HepG2 (cell line): ENCODE data around the gene SERPINF2. TPM values are rescaled to one million over a fixed set of nuclear protein-coding genes. Genes with fewer than 3 reads are reported as not detected.
"Not testable (repeated sequence)": the region's sequence is repeated elsewhere in the genome, so short reads cannot be mapped to it uniquely, and the experiment has no call there.

Experiments
- ATAC-seq: fragments of 200-7000 bp; cut with Tn5 transposase; 3 replicates; pipeline ENCODE4 v1.9.1; 2020; ENCODE audit warnings: mild to moderate bottlenecking, moderate library complexity
- BruUV-seq: library from RNA; stranded (reverse); fragments of 400-500 nt; replicated peaks from 2 replicates; lab custom pipeline; 2021; lab: Mats Ljungman, UMichigan
- CTCF ChIA-PET: fragments of 300-600 bp; formaldehyde crosslinking; extraction: SDS; loops from one replicate; lab custom pipeline; 2021; ENCODE audit warnings: low total read pairs, inconsistent platforms, low intra/inter-chr PET ratio; lab: Yijun Ruan, JAX
- POLR2A ChIA-PET: fragments of 350-600 bp; sonication (Branson Sonifier 250); formaldehyde crosslinking; loops from one replicate; lab custom pipeline; 2020; ENCODE audit warnings: antibody characterized with exemption, inconsistent platforms; lab: Yijun Ruan, JAX
- DNase-seq: peaks from one replicate; pipeline ENCODE4 v3.0.0-alpha.2; 2015; ENCODE audit warnings: low spot score
- FAIRE-seq: peaks from 3 replicates; lab custom pipeline; 2011; peaks lifted over from hg19 to GRCh38; lab: Jason Lieb, UNC
- H2AFZ ChIP-seq: one replicate; pipeline ENCODE4 v1.6.1; 2011; ENCODE audit warnings: low read length, inconsistent platforms
- H3K27ac ChIP-seq: fragments of 300-600 bp; 3 replicates; pipeline ENCODE4 v1.8.0; 2011; ENCODE audit warnings: mixed run types, mild to moderate bottlenecking, mixed read lengths, low read length, inconsistent platforms; ENCODE audit not compliant: insufficient read depth; ENCODE audit errors: extremely low read length
- H3K27me3 ChIP-seq, 2 experiments: fragments of 200-600 bp in 1 of 2; 2 replicates in 1 of 2; 3 replicates in 1 of 2; pipeline versions ENCODE4 v1.6.0 to v1.8.0; 2011; ENCODE audit warnings: low read length in 2 of 2, mild to moderate bottlenecking in 2 of 2, moderate library complexity in 2 of 2, inconsistent platforms in 1 of 2; ENCODE audit not compliant: insufficient read depth in 2 of 2, control insufficient read depth in 1 of 2
- H3K36me3 ChIP-seq, 2 experiments: fragments of 200-600 bp in 1 of 2; replicated peaks in 1 of 2; 2 replicates in 1 of 2; 3 replicates in 1 of 2; pipeline versions ENCODE4 v1.5.1 to v1.8.0; 2011; ENCODE audit warnings: low read length in 2 of 2, inconsistent platforms in 1 of 2; ENCODE audit not compliant: insufficient read depth in 2 of 2, control insufficient read depth in 1 of 2
- H3K4me1 ChIP-seq: 2 replicates; pipeline ENCODE4 v1.5.1; 2012; ENCODE audit warnings: low read length, inconsistent platforms; ENCODE audit not compliant: insufficient read depth
- H3K4me2 ChIP-seq: 2 replicates; pipeline ENCODE4 v1.6.0; 2011; ENCODE audit warnings: low read depth, low read length, inconsistent platforms
- H3K4me3 ChIP-seq, 3 experiments: fragments of 200-600 bp in 1 of 3; sonication (generic), shearing (Covaris generic) in 1 of 3; replicated peaks in 1 of 3; 2 replicates each; pipeline ENCODE4 v1.5.1; 2011 to 2016; ENCODE audit warnings: low read length in 3 of 3, inconsistent platforms in 2 of 3, low read depth in 2 of 3, mild to moderate bottlenecking in 2 of 3, control low read depth in 1 of 3, mixed read lengths in 1 of 3; ENCODE audit not compliant: insufficient read depth in 1 of 3
- H3K79me2 ChIP-seq: one replicate; pipeline ENCODE4 v1.6.1; 2011; ENCODE audit warnings: low read length, inconsistent platforms; ENCODE audit not compliant: insufficient read depth
- H3K9ac ChIP-seq: 2 replicates; pipeline ENCODE4 v1.6.0; 2011; ENCODE audit warnings: mild to moderate bottlenecking, low read depth, low read length, inconsistent platforms; ENCODE audit not compliant: insufficient read depth
- H3K9me3 ChIP-seq: 2 replicates; pipeline ENCODE4 v1.5.1; 2012; ENCODE audit warnings: mild to moderate bottlenecking, low read length
- H4K20me1 ChIP-seq: 2 replicates; pipeline ENCODE4 v1.6.0; 2011; ENCODE audit warnings: inconsistent platforms, mild to moderate bottlenecking, low read length, moderate library complexity; ENCODE audit not compliant: insufficient read depth
- ADNP ChIP-seq: sonication (generic); formaldehyde crosslinking; IDR thresholded peaks from 2 replicates; pipeline ENCODE4 v1.4.0; 2020; ENCODE audit warnings: missing genetic modification reagents
- ARID2 ChIP-seq: sonication (generic); formaldehyde crosslinking; IDR thresholded peaks from 2 replicates; pipeline ENCODE4 v1.8.1; 2022; ENCODE audit warnings: mild to moderate bottlenecking, missing genetic modification reagents, borderline replicate concordance
- GATAD1 ChIP-seq: IDR thresholded peaks from 2 replicates; pipeline ENCODE4 v1.6.1; 2016; ENCODE audit warnings: missing genetic modification reagents, missing compliant biosample characterization
- NR2F6 ChIP-seq, 2 experiments: IDR thresholded peaks; 2 replicates each; pipeline ENCODE4 v1.6.1; 2016; ENCODE audit warnings: antibody characterized with exemption in 1 of 2, mild to moderate bottlenecking in 1 of 2
- RAD21 ChIP-seq: fragments of 450-650 bp; formaldehyde crosslinking; IDR thresholded peaks from 2 replicates; pipeline ENCODE4 v1.5.0; 2020; ENCODE audit warnings: mild to moderate bottlenecking
- SAP130 ChIP-seq: IDR thresholded peaks from 2 replicates; pipeline ENCODE4 v1.6.1; 2016; ENCODE audit warnings: low read depth
- SOX5 ChIP-seq: IDR thresholded peaks from 2 replicates; pipeline ENCODE4 v1.6.1; 2016; ENCODE audit warnings: borderline replicate concordance
- ZC3H4 ChIP-seq: sonication (generic); formaldehyde crosslinking; IDR thresholded peaks from 2 replicates; pipeline ENCODE4 v1.4.0; 2020; ENCODE audit warnings: missing genetic modification reagents, borderline replicate concordance
- ZMYM3 ChIP-seq: sonication (generic); formaldehyde crosslinking; IDR thresholded peaks from 2 replicates; pipeline ENCODE4 v1.5.1; 2020; ENCODE audit warnings: mild to moderate bottlenecking, missing genetic modification reagents
- ZNF674 ChIP-seq: sonication (generic); formaldehyde crosslinking; IDR thresholded peaks from 2 replicates; pipeline ENCODE4 v1.5.0; 2020; ENCODE audit warnings: low read depth, mild to moderate bottlenecking, missing genetic modification reagents
- WGBS: methylation state at CpG from one replicate; pipeline ENCODE4 v1.1.6; 2017; ENCODE audit warnings: low lambda C conversion rate; 5-methylcytosine and 5-hydroxymethylcytosine counted together
- in situ Hi-C: cut with HindIII; loops from 2 replicates; pipeline ENCODE4 v1.10.0; 2017; ENCODE audit warnings: low pct_unique_long_range_greater_than_20kb; ENCODE audit not compliant: extremely low pct_ligation_motif_present
- intact Hi-C: fragments of 100-400 bp; cut with micrococcal nuclease; formaldehyde crosslinking; loops from one replicate; pipeline ENCODE4 v1.10.0; 2022; ENCODE audit not compliant: unreplicated experiment
- polyA plus RNA-seq, 8 experiments: library from polyadenylated mRNA; depleted of rRNA in 3 of 8; stranded (reverse) in 7 of 8; unstranded in 1 of 8; fragments of >200 nt; fragmentation: Illumina TruSeq in 4 of 8; extraction: Trizol in 4 of 8; gene quantifications; 2 replicates each; pipeline versions ENCODE4 v1.2.1 to v1.2.3, GENCODE V29; 2011 to 2016; ENCODE audit warnings: low read depth in 4 of 8, missing spikeins in 1 of 8, mixed read lengths in 1 of 8; ENCODE audit not compliant: insufficient read depth in 1 of 8
- total RNA-seq, 5 experiments: library from RNA; depleted of rRNA; stranded (reverse); fragments of >200 nt; fragmentation: Illumina TruSeq; extraction: Trizol; gene quantifications; 2 replicates each; pipeline ENCODE4 v1.2.3, GENCODE V29; 2016; ENCODE audit warnings: low read depth in 1 of 5

SERPINF2 gene
- total and polyA plus RNA-seq, 2 of the 13 experiments (the other 11 are each of a cell fraction or from before 2014, with no cell fraction given), result 309 to 548 TPM

DNA sequence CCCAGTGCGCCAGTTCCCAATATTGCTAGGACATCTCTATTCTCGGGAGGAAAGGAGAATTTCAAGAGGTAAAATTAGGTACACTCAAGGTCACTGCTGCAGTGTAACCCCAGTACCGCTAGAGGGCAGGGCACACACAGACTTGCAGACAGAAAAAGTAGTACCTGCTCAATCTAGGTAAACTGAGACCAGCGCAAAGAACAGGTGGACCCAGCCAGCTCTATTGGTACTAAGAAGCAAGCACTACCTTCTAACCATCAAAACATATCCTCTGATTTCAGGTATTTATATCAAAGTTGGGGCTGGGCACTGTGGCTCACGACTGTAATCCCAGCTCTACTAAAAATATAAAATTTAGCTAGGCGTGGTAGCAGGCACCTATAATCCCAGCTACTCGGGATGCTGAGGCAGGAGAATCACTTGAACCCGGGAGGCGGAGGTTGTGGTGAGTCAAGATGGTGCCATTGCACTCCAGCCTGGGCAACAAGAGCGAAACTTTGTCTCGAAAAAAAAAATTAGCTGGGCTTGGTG lies 21.8 kb upstream of the SERPINF2 start (continued):
- peak; percentile 42; the same call in 1 of the 2 replicates for TF ChIP-seq SAP130 (CRISPR knock-in tag)
- no peak for TF ChIP-seq ZNF674 (CRISPR knock-in tag)
- TF ChIP-seq ZC3H4 (CRISPR knock-in tag), result no peak
- peak; percentile 86 for TF ChIP-seq RAD21
- TF ChIP-seq NR2F6 (IDR thresholded peaks at IDR 0.05), result no peak
- TF ChIP-seq NR2F6 (CRISPR knock-in tag; IDR thresholded peaks at IDR 0.05), result peak; percentile 16; the same call in 1 of the 2 replicates
- no peak for TF ChIP-seq GATAD1 (CRISPR knock-in tag)
- peak; percentile 39; the same call in 1 of the 2 replicates for TF ChIP-seq ZMYM3
- TF ChIP-seq SOX5 (CRISPR knock-in tag), result no peak
- TF ChIP-seq ADNP (CRISPR knock-in tag), result no peak
- no peak for TF ChIP-seq ARID2 (CRISPR knock-in tag)

DNA sequence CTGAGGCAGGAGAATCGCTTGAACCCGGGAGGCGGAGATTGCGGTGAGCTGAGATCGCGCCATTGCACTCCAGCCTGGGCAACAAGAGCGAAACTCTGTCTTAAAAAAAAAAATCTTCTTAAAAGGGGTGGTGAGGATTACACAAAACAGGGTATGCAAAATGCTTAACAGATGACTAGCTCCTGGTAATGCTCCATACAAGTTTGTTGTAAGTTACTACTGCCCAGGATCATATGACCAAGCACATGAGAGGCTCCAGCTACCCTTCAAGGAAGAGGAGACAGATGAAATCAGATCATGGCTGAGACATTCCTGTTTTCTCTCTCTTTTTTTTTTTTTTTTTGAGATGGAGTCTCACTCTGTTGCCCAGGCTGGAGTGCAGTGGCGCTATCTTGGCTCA lies 20.6 kb upstream of the SERPINF2 start:
- POLR2A ChIA-PET, result interaction anchor here (2.3 to 17.5 kb wide), 4 partner anchors 14 to 48 kb away, joined by 9 to 299 read pairs (median 74); partner anchors contain the start of genes SERPINF1 and SERPINF2
- in situ Hi-C loops, result loop anchor here (25.0 kb wide), 1 partner anchor 315 kb away; the partner anchor contains the start of genes DPH1, OVCA2 and RTN4RL1
- H3K79me2 ChIP-seq, result peaks cover 17% of the 10 kb centered on the region
- DNase-seq, H3K9ac ChIP-seq, H3K27me3 ChIP-seq, BruUV-seq, H2AFZ ChIP-seq, H3K4me2 ChIP-seq, FAIRE-seq, H4K20me1 ChIP-seq, H3K9me3 ChIP-seq, intact Hi-C loops, H3K36me3 ChIP-seq, ATAC-seq, H3K4me3 ChIP-seq, H3K27ac ChIP-seq: not testable (repeated sequence)
- 98% methylated on average over 8 of the region's 8 CpGs for WGBS
- peaks cover 73% of the 10 kb centered on the region for H3K4me1 ChIP-seq
- CTCF ChIA-PET, result interaction anchor here (2.1 kb wide), 1 partner anchor 62 kb away, joined by 24 read pairs; no protein-coding TSS in a partner anchor
